T-helper 2 cell treated with Interferon-gamma antibody and Interleukin-4, amounts not matched to agents 100 ng/mL and 5 ng/mL, for 36 hours (primary cell): ENCODE data around the gene TPSG1. TPM values are rescaled to one million over a fixed set of nuclear protein-coding genes. Genes with fewer than 3 reads are reported as not detected.
"Not testable (repeated sequence)": the region's sequence is repeated elsewhere in the genome, so short reads cannot be mapped to it uniquely, and the experiment has no call there.

Source experiments
- intact Hi-C: fragments of 100-400 bp; cut with micrococcal nuclease; formaldehyde crosslinking; loops from one replicate; pipeline ENCODE4 v1.15.1; 2023
- total RNA-seq: library from RNA; stranded (reverse); gene quantifications from 2 replicates; pipeline ENCODE4 v1.2.3, GENCODE V29; 2022

Gene TPSG1
- total RNA-seq, 1 donor from 2014 or later: not detected

- intact Hi-C loops: no loop called here
These were observed 31.8 kb upstream of the TPSG1 start for GRCh38 chr16:1256874-1257322.

- intact Hi-C loops: not testable (repeated sequence)
These were observed 31.3 kb upstream of the TPSG1 start for GRCh38 chr16:1256296-1256873.

- intact Hi-C loops: not testable (repeated sequence)
These were observed 30.4 kb upstream of the TPSG1 start, which contains the start of gene TPSD1 for GRCh38 chr16:1255276-1256122. TPSD1 (plus strand) TSS chr16:1256069; CDS start chr16:1256281, 212 bp downstream.

- intact Hi-C loops: not testable (repeated sequence)
These were observed 29.8 kb upstream of the TPSG1 start for GRCh38 chr16:1254821-1255220.

GRCh38 chr16:1253701-1254364, 28.8 kb upstream of the TPSG1 start:
- intact Hi-C loops: not testable (repeated sequence)

GRCh38 chr16:1249031-1249755, 24.1 kb upstream of the TPSG1 start:
- intact Hi-C loops: not testable (repeated sequence)

GRCh38 chr16:1247903-1248537, 23.0 kb upstream of the TPSG1 start:
- intact Hi-C loops: not testable (repeated sequence)

GRCh38 chr16:1245452-1246020, 20.5 kb upstream of the TPSG1 start:
- intact Hi-C loops: no loop called here

GRCh38 chr16:1244881-1245280, 19.8 kb upstream of the TPSG1 start:
- intact Hi-C loops: no loop called here

GRCh38 chr16:1243907-1244850, 19.1 kb upstream of the TPSG1 start:
- intact Hi-C loops: not testable (repeated sequence)

GRCh38 chr16:1243363-1243762, 18.3 kb upstream of the TPSG1 start:
- intact Hi-C loops: not testable (repeated sequence)

GRCh38 chr16:1241081-1241480, 16.0 kb upstream of the TPSG1 start:
- intact Hi-C loops: not testable (repeated sequence)

GRCh38 chr16:1240436-1240835, 15.4 kb upstream of the TPSG1 start, which contains the start of gene TPSAB1:
TPSAB1 (plus strand) TSS chr16:1240705; CDS start chr16:1240939, 234 bp downstream.
- intact Hi-C loops: not testable (repeated sequence)

GRCh38 chr16:1239575-1239974, 14.5 kb upstream of the TPSG1 start:
- intact Hi-C loops: not testable (repeated sequence)

GRCh38 chr16:1238909-1239308, 13.8 kb upstream of the TPSG1 start:
- intact Hi-C loops: not testable (repeated sequence)

- intact Hi-C loops: no loop called here
These were observed 12.9 kb upstream of the TPSG1 start for GRCh38 chr16:1237990-1238389.

- intact Hi-C loops: not testable (repeated sequence)
These were observed 11.6 kb upstream of the TPSG1 start for GRCh38 chr16:1236659-1237058.

- intact Hi-C loops: not testable (repeated sequence)
These were observed 7.1 kb upstream of the TPSG1 start for GRCh38 chr16:1232049-1232748.

GRCh38 chr16:1231301-1231700, 6.2 kb upstream of the TPSG1 start:
- intact Hi-C loops: not testable (repeated sequence)
